ENCODE results near the gene TEKT1. TPM values are rescaled to one million over a fixed set of nuclear protein-coding genes. Genes with fewer than 3 reads are reported as not detected.

Gene TEKT1
- total and polyA plus RNA-seq, 2 experiments from 2014 or later = not detected

DNA sequence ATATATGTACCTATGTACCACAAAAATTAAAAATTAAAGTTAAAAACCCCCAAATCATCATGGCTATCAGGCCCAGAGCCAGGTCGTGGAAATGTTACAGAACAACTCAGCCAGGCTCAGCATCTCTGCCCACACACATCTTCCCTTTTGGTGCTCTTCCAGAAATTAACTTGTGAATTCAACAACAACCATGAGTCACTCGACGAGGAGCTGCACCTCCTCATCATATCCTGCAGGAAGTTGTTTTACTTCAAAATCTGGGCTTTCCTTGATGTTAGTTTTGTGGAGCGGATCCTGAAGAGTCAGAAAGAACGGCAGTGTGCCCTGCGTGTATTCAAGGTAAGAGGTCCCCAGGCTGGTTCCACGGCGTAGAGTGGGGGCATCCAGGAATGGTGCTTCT, 44.9 kb downstream of the TEKT1 start:
- Histone ChIP-seq H4K20me1 (replicated peaks; ENCODE audit: insufficient read depth) (no peaks in the 10 kb centered on the region), H3K4me1 (ENCODE audit: insufficient read depth) (no peaks in the 10 kb centered on the region), H3K9me2 (ENCODE audit: insufficient read depth) (no peaks in the 10 kb centered on the region), H3K4me2 (no peak overlapping the region), H2AFZ (no peak overlapping the region; the same call in 1 of the 2 replicates), H3K4me3 (no peak overlapping the region), H3K79me2 (replicated peaks; ENCODE audit: insufficient read depth) (no peaks in the 10 kb centered on the region), H3K36me3 (ENCODE audit: insufficient read depth) (no peaks in the 10 kb centered on the region), H3K27me3 (ENCODE audit: insufficient read depth) (no peaks in the 10 kb centered on the region), H3K27ac (ENCODE audit: low read depth) (no peak overlapping the region), H3F3A (replicated peaks; ENCODE audit: low read depth) (no peaks in the 10 kb centered on the region)
- TF ChIP-seq EZH2phosphoT487 (IDR thresholded peaks at IDR 0.05; ENCODE audit: unreplicated experiment) = no peak
- TF ChIP-seq POLR2AphosphoS5 (IDR thresholded peaks at IDR 0.05; ENCODE audit: low read depth) = no peak
- TF ChIP-seq ZNF114 (CRISPR knock-in tag; IDR thresholded peaks at IDR 0.05) = no peak
- TF ChIP-seq, protein P1, sequence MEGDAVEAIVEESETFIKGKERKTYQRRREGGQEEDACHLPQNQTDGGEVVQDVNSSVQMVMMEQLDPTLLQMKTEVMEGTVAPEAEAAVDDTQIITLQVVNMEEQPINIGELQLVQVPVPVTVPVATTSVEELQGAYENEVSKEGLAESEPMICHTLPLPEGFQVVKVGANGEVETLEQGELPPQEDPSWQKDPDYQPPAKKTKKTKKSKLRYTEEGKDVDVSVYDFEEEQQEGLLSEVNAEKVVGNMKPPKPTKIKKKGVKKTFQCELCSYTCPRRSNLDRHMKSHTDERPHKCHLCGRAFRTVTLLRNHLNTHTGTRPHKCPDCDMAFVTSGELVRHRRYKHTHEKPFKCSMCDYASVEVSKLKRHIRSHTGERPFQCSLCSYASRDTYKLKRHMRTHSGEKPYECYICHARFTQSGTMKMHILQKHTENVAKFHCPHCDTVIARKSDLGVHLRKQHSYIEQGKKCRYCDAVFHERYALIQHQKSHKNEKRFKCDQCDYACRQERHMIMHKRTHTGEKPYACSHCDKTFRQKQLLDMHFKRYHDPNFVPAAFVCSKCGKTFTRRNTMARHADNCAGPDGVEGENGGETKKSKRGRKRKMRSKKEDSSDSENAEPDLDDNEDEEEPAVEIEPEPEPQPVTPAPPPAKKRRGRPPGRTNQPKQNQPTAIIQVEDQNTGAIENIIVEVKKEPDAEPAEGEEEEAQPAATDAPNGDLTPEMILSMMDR (conservative IDR thresholded peaks at IDR 0.05; ENCODE audit: low read depth in 2 of 2) = no peak
- no peak for TF ChIP-seq CREB1 (CRISPR knock-in tag; IDR thresholded peaks at IDR 0.05; ENCODE audit: low read depth)
- no peak for TF ChIP-seq EZH2 (IDR thresholded peaks at IDR 0.05; ENCODE audit: low read depth, unreplicated experiment)
- TF ChIP-seq, protein P2, sequence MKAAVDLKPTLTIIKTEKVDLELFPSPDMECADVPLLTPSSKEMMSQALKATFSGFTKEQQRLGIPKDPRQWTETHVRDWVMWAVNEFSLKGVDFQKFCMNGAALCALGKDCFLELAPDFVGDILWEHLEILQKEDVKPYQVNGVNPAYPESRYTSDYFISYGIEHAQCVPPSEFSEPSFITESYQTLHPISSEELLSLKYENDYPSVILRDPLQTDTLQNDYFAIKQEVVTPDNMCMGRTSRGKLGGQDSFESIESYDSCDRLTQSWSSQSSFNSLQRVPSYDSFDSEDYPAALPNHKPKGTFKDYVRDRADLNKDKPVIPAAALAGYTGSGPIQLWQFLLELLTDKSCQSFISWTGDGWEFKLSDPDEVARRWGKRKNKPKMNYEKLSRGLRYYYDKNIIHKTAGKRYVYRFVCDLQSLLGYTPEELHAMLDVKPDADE (IDR thresholded peaks at IDR 0.05) = no peak
- TF ChIP-seq, protein P3, sequence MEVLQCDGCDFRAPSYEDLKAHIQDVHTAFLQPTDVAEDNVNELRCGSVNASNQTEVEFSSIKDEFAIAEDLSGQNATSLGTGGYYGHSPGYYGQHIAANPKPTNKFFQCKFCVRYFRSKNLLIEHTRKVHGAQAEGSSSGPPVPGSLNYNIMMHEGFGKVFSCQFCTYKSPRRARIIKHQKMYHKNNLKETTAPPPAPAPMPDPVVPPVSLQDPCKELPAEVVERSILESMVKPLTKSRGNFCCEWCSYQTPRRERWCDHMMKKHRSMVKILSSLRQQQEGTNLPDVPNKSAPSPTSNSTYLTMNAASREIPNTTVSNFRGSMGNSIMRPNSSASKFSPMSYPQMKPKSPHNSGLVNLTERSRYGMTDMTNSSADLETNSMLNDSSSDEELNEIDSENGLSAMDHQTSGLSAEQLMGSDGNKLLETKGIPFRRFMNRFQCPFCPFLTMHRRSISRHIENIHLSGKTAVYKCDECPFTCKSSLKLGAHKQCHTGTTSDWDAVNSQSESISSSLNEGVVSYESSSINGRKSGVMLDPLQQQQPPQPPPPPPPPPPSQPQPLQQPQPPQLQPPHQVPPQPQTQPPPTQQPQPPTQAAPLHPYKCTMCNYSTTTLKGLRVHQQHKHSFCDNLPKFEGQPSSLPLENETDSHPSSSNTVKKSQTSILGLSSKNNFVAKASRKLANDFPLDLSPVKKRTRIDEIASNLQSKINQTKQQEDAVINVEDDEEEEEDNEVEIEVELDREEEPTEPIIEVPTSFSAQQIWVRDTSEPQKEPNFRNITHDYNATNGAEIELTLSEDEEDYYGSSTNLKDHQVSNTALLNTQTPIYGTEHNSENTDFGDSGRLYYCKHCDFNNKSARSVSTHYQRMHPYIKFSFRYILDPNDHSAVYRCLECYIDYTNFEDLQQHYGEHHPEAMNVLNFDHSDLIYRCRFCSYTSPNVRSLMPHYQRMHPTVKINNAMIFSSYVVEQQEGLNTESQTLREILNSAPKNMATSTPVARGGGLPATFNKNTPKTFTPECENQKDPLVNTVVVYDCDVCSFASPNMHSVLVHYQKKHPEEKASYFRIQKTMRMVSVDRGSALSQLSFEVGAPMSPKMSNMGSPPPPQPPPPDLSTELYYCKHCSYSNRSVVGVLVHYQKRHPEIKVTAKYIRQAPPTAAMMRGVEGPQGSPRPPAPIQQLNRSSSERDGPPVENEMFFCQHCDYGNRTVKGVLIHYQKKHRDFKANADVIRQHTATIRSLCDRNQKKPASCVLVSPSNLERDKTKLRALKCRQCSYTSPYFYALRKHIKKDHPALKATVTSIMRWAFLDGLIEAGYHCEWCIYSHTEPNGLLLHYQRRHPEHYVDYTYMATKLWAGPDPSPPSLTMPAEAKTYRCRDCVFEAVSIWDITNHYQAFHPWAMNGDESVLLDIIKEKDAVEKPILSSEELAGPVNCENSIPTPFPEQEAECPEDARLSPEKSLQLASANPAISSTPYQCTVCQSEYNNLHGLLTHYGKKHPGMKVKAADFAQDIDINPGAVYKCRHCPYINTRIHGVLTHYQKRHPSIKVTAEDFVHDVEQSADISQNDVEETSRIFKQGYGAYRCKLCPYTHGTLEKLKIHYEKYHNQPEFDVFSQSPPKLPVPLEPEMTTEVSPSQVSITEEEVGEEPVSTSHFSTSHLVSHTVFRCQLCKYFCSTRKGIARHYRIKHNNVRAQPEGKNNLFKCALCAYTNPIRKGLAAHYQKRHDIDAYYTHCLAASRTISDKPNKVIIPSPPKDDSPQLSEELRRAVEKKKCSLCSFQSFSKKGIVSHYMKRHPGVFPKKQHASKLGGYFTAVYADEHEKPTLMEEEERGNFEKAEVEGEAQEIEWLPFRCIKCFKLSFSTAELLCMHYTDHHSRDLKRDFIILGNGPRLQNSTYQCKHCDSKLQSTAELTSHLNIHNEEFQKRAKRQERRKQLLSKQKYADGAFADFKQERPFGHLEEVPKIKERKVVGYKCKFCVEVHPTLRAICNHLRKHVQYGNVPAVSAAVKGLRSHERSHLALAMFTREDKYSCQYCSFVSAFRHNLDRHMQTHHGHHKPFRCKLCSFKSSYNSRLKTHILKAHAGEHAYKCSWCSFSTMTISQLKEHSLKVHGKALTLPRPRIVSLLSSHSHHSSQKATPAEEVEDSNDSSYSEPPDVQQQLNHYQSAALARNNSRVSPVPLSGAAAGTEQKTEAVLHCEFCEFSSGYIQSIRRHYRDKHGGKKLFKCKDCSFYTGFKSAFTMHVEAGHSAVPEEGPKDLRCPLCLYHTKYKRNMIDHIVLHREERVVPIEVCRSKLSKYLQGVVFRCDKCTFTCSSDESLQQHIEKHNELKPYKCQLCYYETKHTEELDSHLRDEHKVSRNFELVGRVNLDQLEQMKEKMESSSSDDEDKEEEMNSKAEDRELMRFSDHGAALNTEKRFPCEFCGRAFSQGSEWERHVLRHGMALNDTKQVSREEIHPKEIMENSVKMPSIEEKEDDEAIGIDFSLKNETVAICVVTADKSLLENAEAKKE (CRISPR knock-in tag; IDR thresholded peaks at IDR 0.05) = no peak
- no peak for TF ChIP-seq NANOG (IDR thresholded peaks at IDR 0.05; ENCODE audit: borderline replicate concordance)
- no peak for TF ChIP-seq ZNF331 (CRISPR knock-in tag; IDR thresholded peaks at IDR 0.05; ENCODE audit: low read depth)
- TF ChIP-seq STAT1 (IDR thresholded peaks at IDR 0.05; ENCODE audit: unreplicated experiment) = no peak
- TF ChIP-seq, protein P4, sequence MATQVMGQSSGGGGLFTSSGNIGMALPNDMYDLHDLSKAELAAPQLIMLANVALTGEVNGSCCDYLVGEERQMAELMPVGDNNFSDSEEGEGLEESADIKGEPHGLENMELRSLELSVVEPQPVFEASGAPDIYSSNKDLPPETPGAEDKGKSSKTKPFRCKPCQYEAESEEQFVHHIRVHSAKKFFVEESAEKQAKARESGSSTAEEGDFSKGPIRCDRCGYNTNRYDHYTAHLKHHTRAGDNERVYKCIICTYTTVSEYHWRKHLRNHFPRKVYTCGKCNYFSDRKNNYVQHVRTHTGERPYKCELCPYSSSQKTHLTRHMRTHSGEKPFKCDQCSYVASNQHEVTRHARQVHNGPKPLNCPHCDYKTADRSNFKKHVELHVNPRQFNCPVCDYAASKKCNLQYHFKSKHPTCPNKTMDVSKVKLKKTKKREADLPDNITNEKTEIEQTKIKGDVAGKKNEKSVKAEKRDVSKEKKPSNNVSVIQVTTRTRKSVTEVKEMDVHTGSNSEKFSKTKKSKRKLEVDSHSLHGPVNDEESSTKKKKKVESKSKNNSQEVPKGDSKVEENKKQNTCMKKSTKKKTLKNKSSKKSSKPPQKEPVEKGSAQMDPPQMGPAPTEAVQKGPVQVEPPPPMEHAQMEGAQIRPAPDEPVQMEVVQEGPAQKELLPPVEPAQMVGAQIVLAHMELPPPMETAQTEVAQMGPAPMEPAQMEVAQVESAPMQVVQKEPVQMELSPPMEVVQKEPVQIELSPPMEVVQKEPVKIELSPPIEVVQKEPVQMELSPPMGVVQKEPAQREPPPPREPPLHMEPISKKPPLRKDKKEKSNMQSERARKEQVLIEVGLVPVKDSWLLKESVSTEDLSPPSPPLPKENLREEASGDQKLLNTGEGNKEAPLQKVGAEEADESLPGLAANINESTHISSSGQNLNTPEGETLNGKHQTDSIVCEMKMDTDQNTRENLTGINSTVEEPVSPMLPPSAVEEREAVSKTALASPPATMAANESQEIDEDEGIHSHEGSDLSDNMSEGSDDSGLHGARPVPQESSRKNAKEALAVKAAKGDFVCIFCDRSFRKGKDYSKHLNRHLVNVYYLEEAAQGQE (IDR thresholded peaks at IDR 0.05; ENCODE audit: unreplicated experiment) = no peak
- no peak for TF ChIP-seq JUNB (IDR thresholded peaks at IDR 0.05; ENCODE audit: unreplicated experiment)
- Mint-ChIP-seq H3K9me3 (no peaks in the 10 kb centered on the region), H3K27ac (no peak overlapping the region), H3K27me3 (ENCODE audit: insufficient read depth, low read depth, poor library complexity) (peaks cover 2% of the 10 kb centered on the region), H3K4me1 (no peaks in the 10 kb centered on the region), H3K4me3 (no peak overlapping the region), H3K36me3 (ENCODE audit: low read depth) (no peaks in the 10 kb centered on the region)
- no peak for DNase-seq (ENCODE audit: low spot score)
- no peak for ATAC-seq

Data from GM23338 (cell line).